Stimulated activated CD4-positive, alpha-beta T cell treated with anti-CD3 and anti-CD28 coated beads, Interleukin-1b, Interleukin-23, amount 100 ng/mL, for 4 hours (primary cell): Measurements from ENCODE around the gene ZC3H11A.

Experiments
- DNase-seq, 2 donors: peaks; one replicate each; pipeline ENCODE4 v3.0.0-alpha.2; 2020; ENCODE audit warnings: low read depth in 2 of 2

ZC3H11A gene

GRCh38 chr1:203840208-203840808 is 44.9 kb downstream of the ZC3H11A start:
- DNase-seq: no peak

DNA sequence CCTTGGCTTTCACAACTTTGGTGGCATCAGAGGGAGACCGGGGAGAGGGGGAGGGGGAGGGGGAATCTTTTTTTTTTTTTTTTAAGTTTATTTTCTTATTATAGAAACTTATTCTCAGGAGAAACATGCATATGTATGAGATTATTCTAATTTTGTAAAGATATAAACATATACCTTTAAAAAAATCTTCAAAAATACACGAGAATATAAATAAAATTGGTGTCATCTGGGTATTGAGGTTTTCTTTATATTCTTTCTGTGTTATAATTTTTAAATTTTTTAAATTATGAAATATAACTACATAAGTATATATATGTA is 47.1 kb downstream of the ZC3H11A start:
- no peak for DNase-seq

DNA sequence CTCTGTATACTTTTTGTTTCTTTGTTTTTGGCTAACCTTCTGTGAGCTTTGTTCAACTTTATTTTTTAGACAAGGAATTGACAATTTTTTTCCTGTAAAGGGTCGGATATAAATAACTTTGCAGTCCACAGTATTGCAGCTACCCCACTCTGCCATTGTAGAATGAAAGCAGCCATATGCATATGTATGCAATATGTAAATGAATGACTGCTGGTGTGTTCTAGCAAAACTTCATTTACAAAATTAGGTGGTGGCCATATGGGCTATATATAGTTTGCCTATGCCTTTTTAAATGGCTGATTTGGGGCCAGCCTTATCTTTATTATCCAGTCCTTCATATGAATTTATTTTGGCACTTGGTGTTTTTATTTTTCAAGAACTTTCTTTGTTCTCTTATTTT is 48.0 kb downstream of the ZC3H11A start:
- no peak for DNase-seq
